ENCODE results near the gene FOS. TPM values are rescaled to one million over a fixed set of nuclear protein-coding genes. Genes with fewer than 3 reads are reported as not detected.

Gene FOS
- total RNA-seq, 1 experiment from 2014 or later: 23.9 TPM

- TF ChIP-seq, protein P1, sequence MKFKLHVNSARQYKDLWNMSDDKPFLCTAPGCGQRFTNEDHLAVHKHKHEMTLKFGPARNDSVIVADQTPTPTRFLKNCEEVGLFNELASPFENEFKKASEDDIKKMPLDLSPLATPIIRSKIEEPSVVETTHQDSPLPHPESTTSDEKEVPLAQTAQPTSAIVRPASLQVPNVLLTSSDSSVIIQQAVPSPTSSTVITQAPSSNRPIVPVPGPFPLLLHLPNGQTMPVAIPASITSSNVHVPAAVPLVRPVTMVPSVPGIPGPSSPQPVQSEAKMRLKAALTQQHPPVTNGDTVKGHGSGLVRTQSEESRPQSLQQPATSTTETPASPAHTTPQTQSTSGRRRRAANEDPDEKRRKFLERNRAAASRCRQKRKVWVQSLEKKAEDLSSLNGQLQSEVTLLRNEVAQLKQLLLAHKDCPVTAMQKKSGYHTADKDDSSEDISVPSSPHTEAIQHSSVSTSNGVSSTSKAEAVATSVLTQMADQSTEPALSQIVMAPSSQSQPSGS (CRISPR knock-in tag; IDR thresholded peaks at IDR 0.05; ENCODE audit: borderline replicate concordance, low read depth): no peak
- TF ChIP-seq KAT7 (CRISPR knock-in tag; IDR thresholded peaks at IDR 0.05; ENCODE audit: borderline replicate concordance): peak; percentile 87; the same call in 1 of the 2 replicates
- no peak for TF ChIP-seq GABPB1 (CRISPR knock-in tag; IDR thresholded peaks at IDR 0.05)
- TF ChIP-seq HMGA2 (CRISPR knock-in tag; IDR thresholded peaks at IDR 0.05): no peak
- no peak for TF ChIP-seq ZNF396 (CRISPR knock-in tag; IDR thresholded peaks at IDR 0.05; ENCODE audit: borderline replicate concordance)
- TF ChIP-seq TCF7 (CRISPR knock-in tag; IDR thresholded peaks at IDR 0.05; ENCODE audit: low read depth): no peak
- TF ChIP-seq FOXP4 (CRISPR knock-in tag; IDR thresholded peaks at IDR 0.05): peak; percentile 63
- TF ChIP-seq, protein P2, sequence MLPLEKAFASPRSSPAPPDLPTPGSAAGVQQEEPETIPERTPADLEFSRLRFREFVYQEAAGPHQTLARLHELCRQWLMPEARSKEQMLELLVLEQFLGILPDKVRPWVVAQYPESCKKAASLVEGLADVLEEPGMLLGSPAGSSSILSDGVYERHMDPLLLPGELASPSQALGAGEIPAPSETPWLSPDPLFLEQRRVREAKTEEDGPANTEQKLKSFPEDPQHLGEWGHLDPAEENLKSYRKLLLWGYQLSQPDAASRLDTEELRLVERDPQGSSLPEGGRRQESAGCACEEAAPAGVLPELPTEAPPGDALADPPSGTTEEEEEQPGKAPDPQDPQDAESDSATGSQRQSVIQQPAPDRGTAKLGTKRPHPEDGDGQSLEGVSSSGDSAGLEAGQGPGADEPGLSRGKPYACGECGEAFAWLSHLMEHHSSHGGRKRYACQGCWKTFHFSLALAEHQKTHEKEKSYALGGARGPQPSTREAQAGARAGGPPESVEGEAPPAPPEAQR (CRISPR knock-in tag; IDR thresholded peaks at IDR 0.05): no peak
- no peak for TF ChIP-seq ZMAT4 (CRISPR knock-in tag; IDR thresholded peaks at IDR 0.05)
- TF ChIP-seq CREM (CRISPR knock-in tag; IDR thresholded peaks at IDR 0.05): peak; percentile 90
- TF ChIP-seq, protein P3, sequence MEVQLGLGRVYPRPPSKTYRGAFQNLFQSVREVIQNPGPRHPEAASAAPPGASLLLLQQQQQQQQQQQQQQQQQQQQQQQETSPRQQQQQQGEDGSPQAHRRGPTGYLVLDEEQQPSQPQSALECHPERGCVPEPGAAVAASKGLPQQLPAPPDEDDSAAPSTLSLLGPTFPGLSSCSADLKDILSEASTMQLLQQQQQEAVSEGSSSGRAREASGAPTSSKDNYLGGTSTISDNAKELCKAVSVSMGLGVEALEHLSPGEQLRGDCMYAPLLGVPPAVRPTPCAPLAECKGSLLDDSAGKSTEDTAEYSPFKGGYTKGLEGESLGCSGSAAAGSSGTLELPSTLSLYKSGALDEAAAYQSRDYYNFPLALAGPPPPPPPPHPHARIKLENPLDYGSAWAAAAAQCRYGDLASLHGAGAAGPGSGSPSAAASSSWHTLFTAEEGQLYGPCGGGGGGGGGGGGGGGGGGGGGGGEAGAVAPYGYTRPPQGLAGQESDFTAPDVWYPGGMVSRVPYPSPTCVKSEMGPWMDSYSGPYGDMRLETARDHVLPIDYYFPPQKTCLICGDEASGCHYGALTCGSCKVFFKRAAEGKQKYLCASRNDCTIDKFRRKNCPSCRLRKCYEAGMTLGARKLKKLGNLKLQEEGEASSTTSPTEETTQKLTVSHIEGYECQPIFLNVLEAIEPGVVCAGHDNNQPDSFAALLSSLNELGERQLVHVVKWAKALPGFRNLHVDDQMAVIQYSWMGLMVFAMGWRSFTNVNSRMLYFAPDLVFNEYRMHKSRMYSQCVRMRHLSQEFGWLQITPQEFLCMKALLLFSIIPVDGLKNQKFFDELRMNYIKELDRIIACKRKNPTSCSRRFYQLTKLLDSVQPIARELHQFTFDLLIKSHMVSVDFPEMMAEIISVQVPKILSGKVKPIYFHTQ (CRISPR knock-in tag; IDR thresholded peaks at IDR 0.05): no peak
- peak; percentile 53; the same call in 1 of the 2 replicates for TF ChIP-seq FOXK1 (CRISPR knock-in tag; IDR thresholded peaks at IDR 0.05)
- no peak for TF ChIP-seq CDX4 (CRISPR knock-in tag; IDR thresholded peaks at IDR 0.05; ENCODE audit: borderline replicate concordance)
- no peak for TF ChIP-seq CREB1 (CRISPR knock-in tag; IDR thresholded peaks at IDR 0.05)
- TF ChIP-seq NFE2L1 (CRISPR knock-in tag; IDR thresholded peaks at IDR 0.05): peak; percentile 61; the same call in 1 of the 2 replicates
- TF ChIP-seq E2F5 (CRISPR knock-in tag; IDR thresholded peaks at IDR 0.05): peak; percentile 57
- TF ChIP-seq SP1 (CRISPR knock-in tag; conservative IDR thresholded peaks at IDR 0.05): peak; percentile 55
- TF ChIP-seq NFATC4 (CRISPR knock-in tag; IDR thresholded peaks at IDR 0.05): no peak
- TF ChIP-seq ZNF671 (CRISPR knock-in tag; IDR thresholded peaks at IDR 0.05): no peak
- TF ChIP-seq ZNF232 (CRISPR knock-in tag; IDR thresholded peaks at IDR 0.05): 0 out of 2 replicates have a peak, but pooled peaks have one; percentile 65
- TF ChIP-seq RELA (CRISPR knock-in tag; IDR thresholded peaks at IDR 0.05; ENCODE audit: borderline replicate concordance): no peak
- no peak for TF ChIP-seq USF1 (CRISPR knock-in tag; IDR thresholded peaks at IDR 0.05)
- no peak; the same call in 1 of the 2 replicates for TF ChIP-seq TEAD1 (CRISPR knock-in tag; IDR thresholded peaks at IDR 0.05)
- no peak for TF ChIP-seq GTF2I (CRISPR knock-in tag; conservative IDR thresholded peaks at IDR 0.05)
- peak; percentile 49; the same call in 1 of the 2 replicates for TF ChIP-seq JUN (CRISPR knock-in tag; IDR thresholded peaks at IDR 0.05)
- TF ChIP-seq SOX15 (CRISPR knock-in tag; IDR thresholded peaks at IDR 0.05): no peak
- TF ChIP-seq ZNF512 (CRISPR knock-in tag; IDR thresholded peaks at IDR 0.05; ENCODE audit: borderline replicate concordance): no peak
- TF ChIP-seq ZNF219 (CRISPR knock-in tag; IDR thresholded peaks at IDR 0.05; ENCODE audit: borderline replicate concordance): no peak
Observed at GRCh38 chr14:75278422-75279152, at the start of gene FOS (continued).

Measured in WTC11 (cell line).